Erythroblast (primary cell): ENCODE measurements around the gene IQGAP3.

Source experiments
- GATA1 ChIP-seq: IDR thresholded peaks from 2 replicates; pipeline ENCODE4 v1.6.1; 2011; ENCODE audit warnings: low read depth, mild to moderate bottlenecking, control low read depth, low read length, moderate library complexity
- POLR2A ChIP-seq: IDR thresholded peaks from 2 replicates; pipeline ENCODE4 v1.6.1; 2011; ENCODE audit warnings: mild to moderate bottlenecking, low read length

- TF ChIP-seq POLR2A (no peak), GATA1 (no peak)
Observed at GRCh38 chr1:156600733-156601121, 28.4 kb upstream of the IQGAP3 start.
